NCI-H82 treated with DMSO at 0.1 percent for 48 hours (cell line): ENCODE data around the gene SLC36A2.

Experiments
- DNase-seq: peaks from one replicate; lab custom pipeline; 2025; ENCODE audit not compliant: unreplicated experiment; lab: John Stamatoyannopoulos, UW

Gene SLC36A2

DNA sequence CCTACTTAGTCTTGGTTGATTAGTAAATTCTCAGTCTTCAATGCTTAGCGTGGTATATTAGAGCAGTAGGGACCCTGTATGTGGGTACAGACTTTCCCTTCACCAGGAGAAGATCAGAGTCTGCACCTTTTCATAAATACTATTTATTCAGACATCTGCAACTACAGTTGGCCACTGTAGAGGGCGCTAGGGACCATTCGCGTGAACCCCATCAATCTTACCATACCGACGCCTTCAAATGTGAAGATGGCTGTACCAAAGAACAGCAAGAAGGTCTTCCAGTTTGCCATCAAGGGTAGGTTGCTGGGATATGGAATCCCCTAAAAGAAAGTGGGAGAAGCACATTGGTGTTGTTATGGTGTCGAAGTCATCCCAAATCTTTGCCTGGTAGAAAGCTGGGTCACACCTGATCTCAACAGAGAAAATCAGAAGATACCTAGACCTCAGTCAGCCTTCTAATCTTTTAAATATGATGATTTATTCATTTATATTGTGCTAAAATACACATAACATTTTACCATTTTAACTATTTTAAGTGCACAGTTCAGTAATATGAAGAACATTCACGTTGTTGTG, 62.9 kb downstream of the SLC36A2 start:
- DNase-seq = no peak

DNA sequence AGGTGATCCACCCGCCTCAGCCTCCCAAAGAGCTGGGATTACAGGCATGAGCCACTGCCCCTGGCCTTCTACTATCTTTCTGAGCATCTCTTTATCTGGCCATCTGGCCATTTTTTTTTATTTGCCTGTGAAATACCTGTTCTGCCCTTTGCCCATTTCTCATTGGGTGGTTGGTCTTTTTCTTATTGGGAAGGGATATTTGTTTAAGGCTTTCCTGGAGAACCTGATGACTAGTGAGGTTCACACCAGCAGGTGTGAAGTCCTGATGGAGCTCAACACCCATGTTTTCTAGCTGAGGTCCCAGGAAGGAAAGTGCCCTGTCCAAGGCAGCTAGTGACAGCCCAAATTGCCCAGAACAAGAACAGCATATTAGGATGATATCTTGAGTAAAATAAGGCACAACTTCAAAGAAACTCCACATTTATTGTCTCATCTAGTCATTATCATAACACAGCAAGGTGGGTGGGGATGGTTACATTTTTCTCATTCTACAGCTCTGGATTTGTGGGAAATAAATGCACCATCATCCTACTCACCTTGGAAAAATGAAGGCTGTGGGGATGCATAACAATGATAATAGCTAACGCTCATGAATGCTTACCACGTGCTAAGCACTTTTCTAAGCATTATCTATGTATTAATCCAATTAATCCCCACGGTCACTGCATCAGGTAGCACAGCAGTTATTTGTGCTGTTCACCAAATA, 64.1 kb downstream of the SLC36A2 start:
- DNase-seq = no peak

DNA sequence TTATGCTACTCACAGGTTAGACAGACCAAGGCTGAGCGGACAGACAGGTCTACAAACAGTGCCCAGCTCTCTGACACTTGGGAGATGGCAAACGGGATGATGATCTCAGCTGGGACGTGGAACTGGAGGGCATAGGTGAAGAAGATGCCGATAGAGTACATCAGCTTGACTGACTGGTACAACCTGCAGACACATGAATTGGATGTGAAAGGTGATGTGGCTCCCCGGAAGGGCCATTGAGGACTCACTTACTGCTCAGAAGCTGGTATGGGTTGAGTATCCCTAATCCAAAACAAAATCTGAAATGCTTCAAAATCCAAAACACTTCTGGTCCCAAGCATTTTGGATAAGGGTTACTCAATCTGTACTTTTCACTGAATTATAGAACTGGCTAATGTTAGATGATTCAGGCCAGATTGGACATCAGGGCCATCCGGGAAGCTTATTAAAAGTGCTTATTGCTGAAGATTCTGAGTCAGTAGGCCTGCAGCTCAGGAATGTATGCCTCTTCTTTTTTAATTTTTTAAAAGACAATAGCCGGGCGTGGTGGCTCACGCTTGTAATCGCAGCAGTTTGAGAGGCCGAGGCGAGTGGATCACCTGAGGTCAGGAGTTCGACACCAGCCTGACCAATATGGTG, 66.2 kb downstream of the SLC36A2 start:
- no peak for DNase-seq

DNA sequence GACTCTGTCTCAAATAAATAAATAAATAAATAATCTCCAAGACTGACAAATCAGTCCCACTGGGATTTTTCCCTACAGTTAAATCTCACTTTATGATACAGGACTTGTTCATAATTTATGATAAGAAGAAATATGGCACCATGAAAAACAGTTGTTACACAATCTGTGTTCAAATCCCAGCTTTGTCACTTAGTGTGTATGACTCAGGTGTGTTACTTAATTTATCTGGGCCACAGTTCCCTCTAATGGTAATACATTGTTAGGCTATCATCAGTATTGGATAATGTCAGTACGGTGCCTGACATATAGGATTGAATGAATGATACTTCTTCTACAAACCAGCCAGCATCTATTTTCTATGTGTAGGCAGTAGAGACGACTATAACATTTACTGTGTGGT, 66.9 kb downstream of the SLC36A2 start:
- no peak for DNase-seq

GRCh38 chr5:151278845-151279244, 68.5 kb downstream of the SLC36A2 start:
- no peak for DNase-seq

GRCh38 chr5:151275803-151276202, 71.6 kb downstream of the SLC36A2 start:
- no peak for DNase-seq

- no peak for DNase-seq
Observed at GRCh38 chr5:151274666-151275065, 72.7 kb downstream of the SLC36A2 start.

- no peak for DNase-seq
Observed at GRCh38 chr5:151271336-151271735, 76.0 kb downstream of the SLC36A2 start.

- DNase-seq = no peak
Observed at GRCh38 chr5:151270599-151270998, 76.8 kb downstream of the SLC36A2 start.

DNA sequence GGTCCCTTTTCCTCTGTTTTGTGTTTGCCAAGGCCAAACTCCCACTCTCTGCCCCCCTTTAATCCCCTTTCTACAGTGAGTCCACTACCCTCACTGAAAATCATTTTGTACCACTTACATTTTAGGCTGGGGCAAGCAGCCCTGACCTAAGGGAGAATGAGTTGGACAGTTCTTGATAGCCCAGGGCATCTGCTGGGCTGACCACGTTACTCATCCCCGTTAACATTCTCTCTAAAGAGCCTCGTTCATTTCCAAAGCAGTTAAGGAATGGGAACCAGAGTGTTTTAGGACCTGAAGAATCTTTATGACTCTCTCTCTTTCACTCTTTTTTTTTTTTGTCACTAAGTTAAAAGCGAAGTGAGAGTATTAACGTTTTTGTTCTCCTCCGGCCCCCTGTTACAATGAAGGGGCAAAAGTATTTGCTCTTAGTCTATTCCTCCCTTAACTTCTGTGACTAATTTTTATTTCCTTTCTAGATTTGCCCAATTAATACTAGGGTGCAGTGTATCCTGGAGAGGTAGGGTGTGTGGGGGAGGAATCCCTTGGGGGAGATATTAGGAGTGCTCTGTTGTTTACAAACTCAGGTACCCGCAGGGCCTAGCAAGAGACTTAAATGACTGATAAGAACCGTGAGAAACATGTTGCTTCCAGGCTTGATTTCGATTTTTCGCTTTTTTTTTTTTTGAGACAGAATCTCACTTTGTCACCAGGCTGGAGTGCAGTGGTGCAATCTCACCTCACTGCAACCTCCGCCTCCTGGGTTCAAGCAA, 79.7 kb downstream of the SLC36A2 start:
- DNase-seq = no peak
